HG03280 (cell line): ENCODE data around the gene C1QTNF5.

Experiments used
- ATAC-seq: cut with Tn5 transposase; IDR thresholded peaks from one replicate; pipeline ENCODE4 v1.9.1; 2021; ENCODE audit warnings: mild to moderate bottlenecking, moderate library complexity; ENCODE audit not compliant: unreplicated experiment

C1QTNF5 gene

GRCh38 chr11:119297938-119298337 is 42.7 kb downstream of the C1QTNF5 start:
- no peak for ATAC-seq

- no peak for ATAC-seq
These were observed 45.5 kb downstream of the C1QTNF5 start for GRCh38 chr11:119295178-119295577.

GRCh38 chr11:119293461-119293860 is 47.2 kb downstream of the C1QTNF5 start:
- ATAC-seq, result no peak

GRCh38 chr11:119290894-119291497 is 49.7 kb downstream of the C1QTNF5 start:
- ATAC-seq, result no peak
